Testis (tissue), 3 donors: Measurements from ENCODE around the gene AP5Z1. TPM values are rescaled to one million over a fixed set of nuclear protein-coding genes. Genes with fewer than 3 reads are reported as not detected.

Source experiments
- DNase-seq: peaks from one replicate; pipeline ENCODE4 v3.0.0-alpha.2; 2019
- H3K27ac ChIP-seq, 2 donors: fragments of 200-600 bp; sonication (generic); one replicate each; pipeline ENCODE4 v1.5.1; 2019
- H3K27me3 ChIP-seq: fragments of 200-600 bp; sonication (generic); one replicate; pipeline ENCODE4 v1.5.1; 2019
- H3K36me3 ChIP-seq: fragments of 200-600 bp; sonication (generic); one replicate; pipeline ENCODE4 v1.5.1; 2017; ENCODE audit warnings: low read depth; ENCODE audit errors: missing control alignments
- H3K4me1 ChIP-seq: fragments of 200-600 bp; sonication (generic); one replicate; pipeline ENCODE4 v1.5.1; 2019
- H3K4me3 ChIP-seq, 2 donors: fragments of 200-600 bp; sonication (generic); one replicate each; pipeline ENCODE4 v1.5.1; 2017 to 2019
- H3K9me3 ChIP-seq: fragments of 200-600 bp; sonication (generic); one replicate; pipeline ENCODE4 v1.5.1; 2017
- CTCF ChIP-seq, 3 experiments: fragments of 450-650 bp in 2 of 3; fragments of 200-600 bp in 1 of 3; sonication (generic) in 1 of 3; IDR thresholded peaks; one replicate each; pipeline ENCODE4 v1.5.1; 2016 to 2019; ENCODE audit warnings: antibody characterized with exemption in 3 of 3, mild to moderate bottlenecking in 2 of 3, moderate library complexity in 1 of 3
- POLR2A ChIP-seq: fragments of 450-650 bp; IDR thresholded peaks from one replicate; pipeline ENCODE4 v1.6.1; 2017; ENCODE audit warnings: antibody characterized with exemption, mild to moderate bottlenecking, moderate library complexity
- WGBS, 2 donors: methylation state at CpG; one replicate each; pipeline ENCODE4 v1.1.5; 2018; 5-methylcytosine and 5-hydroxymethylcytosine counted together
- intact Hi-C: fragments of 100-400 bp; cut with DNase I; formaldehyde crosslinking; loops from one replicate; pipeline ENCODE4 v1.15.1; 2023; ENCODE audit warnings: low total_unique reads
- polyA plus RNA-seq: library from polyadenylated mRNA; stranded (reverse); fragments of 350-450 nt; fragmentation: Illumina TruSeq; extraction: RNeasy Lipid Tissue Mini Kit (QIAGEN cat#74804); gene quantifications from one replicate; pipeline ENCODE4 v1.2.3, GENCODE V29; 2014; ENCODE audit warnings: low read depth, low replicate concordance; ENCODE audit not compliant: insufficient read depth
- total RNA-seq, 2 donors: library from RNA; depleted of rRNA; stranded (reverse); fragments of >200 nt; gene quantifications; one replicate each; pipeline ENCODE4 v1.2.3, GENCODE V29; 2016

Gene AP5Z1
- total and polyA plus RNA-seq, 3 donors from 2014 or later: 30.0 to 59.1 (median 47.6) TPM

- no peaks in the 10 kb centered on the region for H3K36me3 ChIP-seq
- TF ChIP-seq POLR2A (no peak), CTCF (IDR thresholded peaks at IDR 0.05) (no peak)
- H3K4me1 ChIP-seq: peaks cover 3% of the 10 kb centered on the region
- H3K27ac ChIP-seq: no peak overlapping the region
- H3K4me3 ChIP-seq: no peak overlapping the region
- no peaks in the 10 kb centered on the region for H3K9me3 ChIP-seq
- DNase-seq: no peak
- WGBS, 2 donors: 90 to 94% methylated on average over 9 of the region's 9 CpGs
- H3K27me3 ChIP-seq: no peaks in the 10 kb centered on the region
- intact Hi-C loops: no loop called here
These were observed 47.3 kb downstream of the AP5Z1 start for GRCh38 chr7:4822677-4823076.

GRCh38 chr7:4823441-4824119, 48.2 kb downstream of the AP5Z1 start:
- no peaks in the 10 kb centered on the region for H3K27me3 ChIP-seq
- WGBS, 2 donors: 82 to 90% methylated on average over 8 to 14 of the region's 14 CpGs
- no peak for TF ChIP-seq POLR2A
- TF ChIP-seq CTCF (IDR thresholded peaks at IDR 0.05): no peak
- no peaks in the 10 kb centered on the region for H3K36me3 ChIP-seq
- no peak for DNase-seq
- no peaks in the 10 kb centered on the region for H3K9me3 ChIP-seq
- H3K4me3 ChIP-seq: no peak overlapping the region
- H3K27ac ChIP-seq: no peak overlapping the region
- intact Hi-C loops: no loop called here
- peaks cover 3% of the 10 kb centered on the region for H3K4me1 ChIP-seq

GRCh38 chr7:4824120-4824775, 48.8 kb downstream of the AP5Z1 start:
- Histone ChIP-seq H3K36me3 (no peaks in the 10 kb centered on the region), H3K4me1 (peaks cover 3% of the 10 kb centered on the region), H3K9me3 (no peaks in the 10 kb centered on the region), H3K27ac (no peak overlapping the region), H3K27me3 (no peaks in the 10 kb centered on the region), H3K4me3 (no peak overlapping the region)
- whole genome bisulfite sequencing, 2 donors: 71 to 75% methylated on average over 16 to 20 of the region's 20 CpGs
- DNase-seq: no peak
- TF ChIP-seq CTCF (IDR thresholded peaks at IDR 0.05) (no peak), POLR2A (no peak)
- intact Hi-C loops: no loop called here

- Histone ChIP-seq H3K9me3 (no peaks in the 10 kb centered on the region), H3K27me3 (no peaks in the 10 kb centered on the region), H3K4me1 (peaks cover 3% of the 10 kb centered on the region), H3K4me3 (no peak overlapping the region), H3K36me3 (no peaks in the 10 kb centered on the region), H3K27ac (no peak overlapping the region)
- TF ChIP-seq CTCF (IDR thresholded peaks at IDR 0.05) (no peak), POLR2A (no peak)
- 95 to 97% methylated on average over 15 of the region's 15 CpGs for WGBS, 2 donors
- DNase-seq: no peak
- intact Hi-C loops: no loop called here
These were observed 49.7 kb downstream of the AP5Z1 start for GRCh38 chr7:4825081-4825480.
